ENCODE results near the gene ACKR2. TPM values are rescaled to one million over a fixed set of nuclear protein-coding genes. Genes with fewer than 3 reads are reported as not detected.

ACKR2 gene
- total and polyA plus RNA-seq, 2 experiments from 2014 or later = 0.11 to 0.23 TPM

DNA sequence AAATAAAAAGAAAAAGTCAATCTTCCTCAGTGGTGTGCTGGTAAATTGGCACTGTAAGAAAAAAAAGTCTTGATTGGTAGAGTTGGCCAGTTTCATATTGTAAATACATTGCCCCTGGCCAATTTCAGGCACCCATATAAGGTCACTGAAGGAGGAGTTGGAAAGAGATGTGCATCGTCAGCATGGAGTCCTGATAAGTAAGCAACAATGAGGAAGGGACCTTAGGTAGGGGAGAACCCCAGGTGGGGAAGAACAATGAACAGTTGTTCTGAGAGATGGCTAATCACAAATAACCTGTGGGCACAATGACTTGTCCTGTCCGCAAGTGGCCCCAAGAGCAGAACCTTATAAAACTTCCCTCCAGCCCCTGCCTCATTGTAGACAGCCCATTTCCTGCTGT, 75.1 kb downstream of the ACKR2 start:
- Histone ChIP-seq H3K9ac (no peak overlapping the region), H3K4me2 (ENCODE audit: unreplicated experiment) (no peak overlapping the region), H3F3A (ENCODE audit: insufficient read depth) (no peaks in the 10 kb centered on the region), H3K27ac (no peak overlapping the region), H3K27me3 (replicated peaks; ENCODE audit: insufficient read depth) (peaks cover 24% of the 10 kb centered on the region), H3K36me3 (ENCODE audit: low read depth) (no peaks in the 10 kb centered on the region), H3K4me1 (ENCODE audit: insufficient read depth) (no peaks in the 10 kb centered on the region), H4K20me1 (ENCODE audit: insufficient read depth) (no peaks in the 10 kb centered on the region), H3K9me2 (ENCODE audit: insufficient read depth) (no peaks in the 10 kb centered on the region), H2AFZ (no peak overlapping the region), H3K9me3 (ENCODE audit: low read depth) (no peaks in the 10 kb centered on the region), H3K79me2 (ENCODE audit: insufficient read depth) (no peaks in the 10 kb centered on the region), H3K4me3 (no peak overlapping the region)
- TF ChIP-seq EZH2 (IDR thresholded peaks at IDR 0.05; ENCODE audit: insufficient read depth, poor library complexity, severe bottlenecking) = no peak
- no peak for TF ChIP-seq EZH2phosphoT487 (IDR thresholded peaks at IDR 0.05; ENCODE audit: insufficient read depth, low read depth)
- DNase-seq = no peak
- in situ Hi-C loops (cut with MboI) = no loop called here
- WGBS, 2 experiments (ENCODE audit: low coverage in 1 of 2, low lambda C conversion rate in 2 of 2, missing lambda C conversion rate in 2 of 2) = 82 to 85% methylated on average over 2 of the region's 2 CpGs

DNA sequence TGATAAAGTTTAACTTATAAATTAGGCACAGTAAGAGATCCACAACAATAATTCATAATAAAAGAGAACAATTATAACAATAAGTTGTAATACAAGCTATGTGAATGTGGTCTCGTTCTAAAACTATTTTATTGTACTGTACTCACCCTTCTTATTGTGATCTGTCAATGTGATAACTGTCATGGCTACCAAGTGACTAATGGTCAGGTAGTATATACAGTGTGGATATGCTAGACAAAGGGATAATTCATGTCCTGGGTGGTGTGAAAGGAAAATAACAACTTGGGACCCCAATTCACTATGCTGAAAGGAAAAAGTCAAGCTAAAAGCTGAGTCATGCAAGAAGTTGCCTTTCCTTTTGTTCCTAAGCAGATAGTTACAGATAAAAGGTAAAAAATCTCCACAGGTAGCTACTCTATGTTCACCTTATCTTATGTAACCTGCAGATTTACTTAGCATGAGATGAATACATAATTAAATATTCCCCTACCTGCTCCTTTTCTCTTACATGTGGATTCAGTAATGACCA, 77.1 kb downstream of the ACKR2 start:
- H3K9ac ChIP-seq = no peak overlapping the region
- H3K9me2 ChIP-seq (ENCODE audit: insufficient read depth) = no peaks in the 10 kb centered on the region
- H4K20me1 ChIP-seq (ENCODE audit: insufficient read depth) = no peaks in the 10 kb centered on the region
- no peak overlapping the region for H2AFZ ChIP-seq
- no peaks in the 10 kb centered on the region for H3K36me3 ChIP-seq (ENCODE audit: low read depth)
- H3K4me3 ChIP-seq = no peak overlapping the region
- DNase-seq = no peak
- 41 to 51% methylated on average over 1 of the region's 1 CpG for WGBS, 2 experiments (ENCODE audit: low coverage in 1 of 2, low lambda C conversion rate in 2 of 2, missing lambda C conversion rate in 2 of 2)
- no peaks in the 10 kb centered on the region; the same call in 1 of the 2 replicates for H3K4me1 ChIP-seq (ENCODE audit: insufficient read depth)
- H3K9me3 ChIP-seq (ENCODE audit: low read depth) = no peaks in the 10 kb centered on the region
- no peak overlapping the region for H3K27ac ChIP-seq
- in situ Hi-C loops (cut with MboI) = no loop called here
- TF ChIP-seq EZH2phosphoT487 (IDR thresholded peaks at IDR 0.05; ENCODE audit: insufficient read depth, low read depth) = no peak
- no peak for TF ChIP-seq EZH2 (IDR thresholded peaks at IDR 0.05; ENCODE audit: insufficient read depth, poor library complexity, severe bottlenecking)
- H3K27me3 ChIP-seq (replicated peaks; ENCODE audit: insufficient read depth) = peaks cover 24% of the 10 kb centered on the region
- no peaks in the 10 kb centered on the region for H3F3A ChIP-seq (ENCODE audit: insufficient read depth)
- H3K4me2 ChIP-seq (ENCODE audit: unreplicated experiment) = no peak overlapping the region
- H3K79me2 ChIP-seq (ENCODE audit: insufficient read depth) = no peaks in the 10 kb centered on the region

DNA sequence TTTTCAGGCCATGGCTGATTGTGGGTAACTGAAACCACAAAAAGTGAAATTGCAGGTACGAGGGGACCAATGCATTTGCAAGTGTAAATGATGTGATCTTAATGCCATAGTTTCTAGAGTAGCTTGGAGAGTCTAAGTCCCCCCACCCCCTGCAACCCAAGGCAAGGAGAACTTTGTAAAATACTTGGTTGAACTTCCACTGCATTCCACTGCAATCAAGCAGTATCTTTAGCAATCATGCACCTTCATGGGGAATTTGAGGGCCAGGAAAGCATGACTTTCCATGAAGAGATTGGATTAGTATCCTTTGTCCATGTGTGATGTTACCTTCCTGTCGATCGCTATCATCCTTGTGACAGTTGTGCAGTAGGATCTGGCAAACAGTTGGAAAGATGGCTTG, 77.8 kb downstream of the ACKR2 start:
- H3K79me2 ChIP-seq (ENCODE audit: insufficient read depth) = no peaks in the 10 kb centered on the region
- no peaks in the 10 kb centered on the region for H4K20me1 ChIP-seq (ENCODE audit: insufficient read depth)
- H3K4me1 ChIP-seq (ENCODE audit: insufficient read depth) = no peaks in the 10 kb centered on the region; the same call in 1 of the 2 replicates
- DNase-seq = no peak
- peaks cover 24% of the 10 kb centered on the region for H3K27me3 ChIP-seq (replicated peaks; ENCODE audit: insufficient read depth)
- H2AFZ ChIP-seq = no peak overlapping the region
- no peak overlapping the region for H3K27ac ChIP-seq
- no peak overlapping the region for H3K4me2 ChIP-seq (ENCODE audit: unreplicated experiment)
- no peak overlapping the region for H3K4me3 ChIP-seq
- H3K9ac ChIP-seq = no peak overlapping the region
- no peak for TF ChIP-seq EZH2phosphoT487 (IDR thresholded peaks at IDR 0.05; ENCODE audit: insufficient read depth, low read depth)
- TF ChIP-seq EZH2 (IDR thresholded peaks at IDR 0.05; ENCODE audit: insufficient read depth, poor library complexity, severe bottlenecking) = no peak
- in situ Hi-C loops (cut with MboI) = no loop called here
- WGBS, 2 experiments (ENCODE audit: low coverage in 1 of 2, low lambda C conversion rate in 2 of 2, missing lambda C conversion rate in 2 of 2) = 62 to 67% methylated on average over 3 of the region's 3 CpGs
- H3F3A ChIP-seq (ENCODE audit: insufficient read depth) = no peaks in the 10 kb centered on the region
- H3K9me3 ChIP-seq (ENCODE audit: low read depth) = no peaks in the 10 kb centered on the region
- no peaks in the 10 kb centered on the region for H3K36me3 ChIP-seq (ENCODE audit: low read depth)
- H3K9me2 ChIP-seq (ENCODE audit: insufficient read depth) = no peaks in the 10 kb centered on the region

DNA sequence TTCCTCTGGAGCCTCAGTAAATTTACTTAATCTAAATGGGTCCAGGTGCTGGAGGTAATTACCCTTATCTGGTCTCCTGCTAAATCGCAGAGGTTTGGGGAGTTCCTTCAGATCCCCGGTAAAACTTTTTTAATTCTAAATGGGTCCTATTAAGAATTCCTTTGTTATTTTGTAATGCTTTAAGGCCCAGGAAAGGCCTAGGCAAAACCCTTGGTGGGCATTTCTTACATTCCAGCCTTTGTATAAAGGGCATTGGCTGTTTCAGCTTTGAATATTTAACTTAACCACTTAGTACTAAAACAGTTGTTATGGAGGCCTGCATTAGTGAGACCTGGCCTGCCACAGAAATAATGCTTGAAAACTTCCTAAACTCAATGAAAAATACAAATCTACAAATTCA, 81.8 kb downstream of the ACKR2 start:
- 76 to 77% methylated on average over 2 of the region's 2 CpGs for WGBS, 2 experiments (ENCODE audit: low coverage in 1 of 2, low lambda C conversion rate in 2 of 2, missing lambda C conversion rate in 2 of 2)
- no peaks in the 10 kb centered on the region for H3K9me2 ChIP-seq (ENCODE audit: insufficient read depth)
- no peaks in the 10 kb centered on the region for H4K20me1 ChIP-seq (ENCODE audit: insufficient read depth)
- no peak for DNase-seq
- in situ Hi-C loops (cut with MboI) = no loop called here
- peaks cover 32% of the 10 kb centered on the region for H3K27me3 ChIP-seq (replicated peaks; ENCODE audit: insufficient read depth)
- no peak overlapping the region for H3K4me3 ChIP-seq
- H3K36me3 ChIP-seq (ENCODE audit: low read depth) = no peaks in the 10 kb centered on the region
- H3K79me2 ChIP-seq (ENCODE audit: insufficient read depth) = no peaks in the 10 kb centered on the region
- no peak overlapping the region for H3K27ac ChIP-seq
- H3F3A ChIP-seq (ENCODE audit: insufficient read depth) = no peaks in the 10 kb centered on the region
- H3K4me1 ChIP-seq (ENCODE audit: insufficient read depth) = no peaks in the 10 kb centered on the region; the same call in 1 of the 2 replicates
- H3K9me3 ChIP-seq (ENCODE audit: low read depth) = no peaks in the 10 kb centered on the region
- H2AFZ ChIP-seq = no peak overlapping the region
- H3K9ac ChIP-seq = no peak overlapping the region
- no peak overlapping the region for H3K4me2 ChIP-seq (ENCODE audit: unreplicated experiment)
- TF ChIP-seq EZH2 (IDR thresholded peaks at IDR 0.05; ENCODE audit: insufficient read depth, poor library complexity, severe bottlenecking) = no peak
- no peak for TF ChIP-seq EZH2phosphoT487 (IDR thresholded peaks at IDR 0.05; ENCODE audit: insufficient read depth, low read depth)

DNA sequence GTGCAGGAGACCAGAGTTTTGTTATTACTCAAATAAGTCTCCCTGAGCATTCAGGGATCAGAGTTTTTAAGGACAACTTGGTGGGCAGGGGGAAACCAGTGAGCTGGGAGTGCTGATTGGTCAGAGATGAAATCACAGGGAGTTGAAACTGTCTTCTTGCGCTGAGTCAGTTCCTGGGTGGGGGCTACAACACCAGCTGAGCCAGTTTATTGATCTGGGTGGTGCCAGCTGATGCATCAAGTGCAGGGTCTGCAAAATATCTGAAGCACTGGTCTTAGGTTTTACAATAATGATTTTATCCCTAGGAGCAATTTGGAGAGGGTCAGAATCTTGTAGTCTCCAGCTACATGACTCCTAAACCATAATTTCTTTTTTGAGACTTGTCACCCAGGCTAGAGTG, 82.9 kb downstream of the ACKR2 start:
- Histone ChIP-seq H3K4me1 (ENCODE audit: insufficient read depth) (no peaks in the 10 kb centered on the region; the same call in 1 of the 2 replicates), H2AFZ (no peak overlapping the region), H3K79me2 (ENCODE audit: insufficient read depth) (no peaks in the 10 kb centered on the region), H3K9me3 (ENCODE audit: low read depth) (no peaks in the 10 kb centered on the region), H3F3A (ENCODE audit: insufficient read depth) (no peaks in the 10 kb centered on the region), H3K9ac (no peak overlapping the region), H3K27ac (no peak overlapping the region), H3K36me3 (ENCODE audit: low read depth) (no peaks in the 10 kb centered on the region), H3K4me2 (ENCODE audit: unreplicated experiment) (no peak overlapping the region), H3K4me3 (no peak overlapping the region), H3K27me3 (replicated peaks; ENCODE audit: insufficient read depth) (peaks cover 28% of the 10 kb centered on the region), H3K9me2 (ENCODE audit: insufficient read depth) (no peaks in the 10 kb centered on the region), H4K20me1 (ENCODE audit: insufficient read depth) (no peaks in the 10 kb centered on the region)
- in situ Hi-C loops (cut with MboI) = no loop called here
- TF ChIP-seq EZH2 (IDR thresholded peaks at IDR 0.05; ENCODE audit: insufficient read depth, poor library complexity, severe bottlenecking) = no peak
- TF ChIP-seq EZH2phosphoT487 (IDR thresholded peaks at IDR 0.05; ENCODE audit: insufficient read depth, low read depth) = no peak
- no peak for DNase-seq
- WGBS, 2 experiments (ENCODE audit: low coverage in 1 of 2, low lambda C conversion rate in 2 of 2, missing lambda C conversion rate in 2 of 2) = 69 to 76% methylated on average over 1 of the region's 1 CpG
